Large intestine (tissue), 3 donors: ENCODE data around the gene HACE1. TPM values are rescaled to one million over a fixed set of nuclear protein-coding genes. Genes with fewer than 3 reads are reported as not detected.
"Not testable (repeated sequence)": the region's sequence is repeated elsewhere in the genome, so short reads cannot be mapped to it uniquely, and the experiment has no call there.

Source experiments
- DNase-seq, 2 donors: peaks; one replicate each; pipeline versions ENCODE4 v3.0.0 to v3.0.0-alpha.2; 2013
- H3K27ac ChIP-seq: one replicate; pipeline ENCODE4 v1.5.1; 2013; ENCODE audit warnings: low read length
- H3K27me3 ChIP-seq: 2 replicates; pipeline ENCODE4 v1.6.1; 2013; ENCODE audit warnings: low read length; ENCODE audit not compliant: control insufficient read depth, insufficient read depth
- H3K36me3 ChIP-seq: 2 replicates; pipeline ENCODE4 v1.6.1; 2013; ENCODE audit warnings: low read length; ENCODE audit not compliant: control insufficient read depth, insufficient read depth
- H3K4me1 ChIP-seq: one replicate; pipeline ENCODE4 v1.6.1; 2013; ENCODE audit warnings: low read length; ENCODE audit not compliant: control insufficient read depth, insufficient read depth
- H3K4me3 ChIP-seq: one replicate; pipeline ENCODE4 v1.5.1; 2013; ENCODE audit warnings: low read length
- H3K9me3 ChIP-seq: one replicate; pipeline ENCODE4 v1.6.1; 2013; ENCODE audit warnings: mild to moderate bottlenecking, low read depth, low read length, moderate library complexity; ENCODE audit not compliant: control insufficient read depth
- WGBS: methylation state at CpG from one replicate; pipeline ENCODE4 v1.1.5; 2013; ENCODE audit warnings: low lambda C conversion rate; ENCODE audit not compliant: insufficient coverage; 5-methylcytosine and 5-hydroxymethylcytosine counted together
- polyA plus RNA-seq: library from polyadenylated mRNA; unstranded; fragments of 120-200 nt; gene quantifications from one replicate; pipeline ENCODE4 v1.2.1, GENCODE V29; 2013

The HACE1 gene
- polyA plus RNA-seq, 1 donor = 10.5 TPM

DNA sequence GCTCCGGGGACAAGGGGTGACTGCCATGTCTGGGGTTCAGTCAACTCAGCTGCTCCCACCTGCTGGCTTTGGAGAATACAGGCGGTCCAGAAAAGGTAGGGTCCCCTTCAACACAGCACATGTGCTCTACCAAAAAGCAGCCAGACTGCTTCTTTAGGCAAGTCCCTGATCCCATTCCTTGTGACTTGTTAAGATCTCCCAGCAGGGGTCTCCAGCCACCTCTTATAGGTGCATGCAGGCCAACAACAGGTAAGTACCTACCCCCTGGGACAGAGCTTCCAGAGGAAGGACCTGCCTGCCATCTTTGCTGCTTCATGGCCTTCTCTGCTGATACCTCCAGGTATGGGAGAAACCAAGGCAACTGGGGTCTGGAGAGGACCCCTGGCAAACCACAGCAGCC, 106.5 kb downstream of the HACE1 start:
- H3K9me3 ChIP-seq = peaks cover 13% of the 10 kb centered on the region
- H3K4me3 ChIP-seq = no peak overlapping the region
- DNase-seq = no peak
- H3K36me3 ChIP-seq = peaks cover 4% of the 10 kb centered on the region
- H3K27me3 ChIP-seq = no peaks in the 10 kb centered on the region
- H3K27ac ChIP-seq = no peak overlapping the region
- no CpG with 5 or more reads among the region's 2 CpGs for WGBS
- H3K4me1 ChIP-seq = no peaks in the 10 kb centered on the region

GRCh38 chr6:104750449-104750848, 109.3 kb downstream of the HACE1 start:
- Histone ChIP-seq H3K9me3 (peaks cover 6% of the 10 kb centered on the region), H3K27me3 (no peaks in the 10 kb centered on the region), H3K27ac (no peak overlapping the region), H3K4me1 (no peaks in the 10 kb centered on the region), H3K4me3 (no peak overlapping the region), H3K36me3 (no peaks in the 10 kb centered on the region)
- DNase-seq = no peak
- WGBS = no CpG with 5 or more reads among the region's 2 CpGs

DNA sequence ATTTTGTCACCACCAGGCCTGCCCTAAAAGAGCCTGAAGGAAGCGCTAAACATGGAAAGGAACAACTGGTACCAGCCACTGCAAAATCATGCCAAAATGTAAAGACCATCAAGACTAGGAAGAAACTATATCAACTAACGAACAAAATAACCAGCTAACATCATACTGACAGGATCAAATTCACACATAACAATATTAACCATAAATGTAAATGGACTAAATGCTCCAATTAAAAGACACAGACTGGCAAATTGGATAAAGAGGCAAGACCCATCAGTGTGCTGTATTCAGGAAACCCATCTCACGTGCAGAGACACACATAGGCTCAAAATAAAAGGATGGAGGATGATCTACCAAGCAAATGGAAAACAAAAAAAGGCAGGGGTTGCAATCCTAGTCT, 120.6 kb downstream of the HACE1 start:
- 100% methylated on average over 1 of the region's 3 CpGs for WGBS

DNA sequence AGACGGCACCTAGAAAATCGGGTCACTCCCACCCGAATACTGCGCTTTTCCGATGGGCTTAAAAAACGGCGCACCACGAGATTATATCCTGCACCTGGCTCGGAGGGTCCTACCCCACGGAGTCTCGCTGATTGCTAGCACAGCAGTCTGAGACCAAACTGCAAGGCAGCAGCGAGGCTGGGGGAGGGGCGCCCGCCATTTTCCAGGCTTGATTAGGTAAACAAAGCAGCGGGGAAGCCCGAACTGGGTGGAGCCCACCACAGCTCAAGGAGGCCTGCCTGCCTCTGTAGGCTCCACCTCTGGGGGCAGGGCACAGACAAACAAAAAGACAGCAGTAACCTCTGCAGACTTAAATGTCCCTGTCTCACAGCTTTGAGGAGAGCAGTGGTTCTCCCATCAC, 122.2 kb downstream of the HACE1 start:
- not testable (repeated sequence) for H3K4me1 ChIP-seq, H3K27me3 ChIP-seq, H3K9me3 ChIP-seq, H3K27ac ChIP-seq, H3K36me3 ChIP-seq, DNase-seq, H3K4me3 ChIP-seq
- WGBS = no CpG with 5 or more reads among the region's 16 CpGs

More for the DNA sequence above, 120.6 kb downstream of the HACE1 start:
- H3K4me3 ChIP-seq, H3K27me3 ChIP-seq, H3K36me3 ChIP-seq, DNase-seq, H3K9me3 ChIP-seq, H3K27ac ChIP-seq, H3K4me1 ChIP-seq: not testable (repeated sequence)

GRCh38 chr6:104736545-104736944, 123.2 kb downstream of the HACE1 start:
- H3K27ac ChIP-seq = no peak overlapping the region
- no peaks in the 10 kb centered on the region for H3K36me3 ChIP-seq
- no peaks in the 10 kb centered on the region for H3K27me3 ChIP-seq
- H3K9me3 ChIP-seq = no peaks in the 10 kb centered on the region
- H3K4me3 ChIP-seq = no peak overlapping the region
- WGBS = no CpG with 5 or more reads among the region's 1 CpG
- no peaks in the 10 kb centered on the region for H3K4me1 ChIP-seq
- DNase-seq = no peak

DNA sequence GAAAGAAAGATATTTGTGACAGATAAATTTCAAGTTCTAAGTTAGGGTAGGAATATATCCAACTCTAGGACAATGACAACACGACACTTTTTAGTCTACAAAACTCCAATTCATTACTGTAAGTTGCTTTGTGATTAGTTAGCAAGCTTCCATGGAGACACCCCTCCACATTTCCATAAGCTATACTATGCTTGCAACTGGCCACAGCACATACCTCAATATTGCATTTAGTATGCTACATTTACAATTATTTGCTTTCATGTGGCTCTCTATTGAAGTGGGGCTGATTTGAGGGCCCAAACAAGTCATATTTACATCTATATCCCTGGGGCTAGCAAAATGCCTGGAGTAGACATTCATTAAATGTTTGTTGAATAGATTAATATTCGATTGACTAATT, 129.3 kb downstream of the HACE1 start:
- WGBS = 100% methylated on average over 2 of the region's 2 CpGs
- no peaks in the 10 kb centered on the region for H3K36me3 ChIP-seq
- H3K9me3 ChIP-seq = no peaks in the 10 kb centered on the region
- H3K27me3 ChIP-seq = no peaks in the 10 kb centered on the region
- H3K4me3 ChIP-seq = no peak overlapping the region
- DNase-seq = no peak
- no peak overlapping the region for H3K27ac ChIP-seq
- H3K4me1 ChIP-seq = no peaks in the 10 kb centered on the region

GRCh38 chr6:104729433-104729832, 130.3 kb downstream of the HACE1 start:
- no peak overlapping the region for H3K27ac ChIP-seq
- no peaks in the 10 kb centered on the region for H3K9me3 ChIP-seq
- no peaks in the 10 kb centered on the region for H3K27me3 ChIP-seq
- H3K4me1 ChIP-seq = no peaks in the 10 kb centered on the region
- no peaks in the 10 kb centered on the region for H3K36me3 ChIP-seq
- DNase-seq = no peak
- H3K4me3 ChIP-seq = no peak overlapping the region

DNA sequence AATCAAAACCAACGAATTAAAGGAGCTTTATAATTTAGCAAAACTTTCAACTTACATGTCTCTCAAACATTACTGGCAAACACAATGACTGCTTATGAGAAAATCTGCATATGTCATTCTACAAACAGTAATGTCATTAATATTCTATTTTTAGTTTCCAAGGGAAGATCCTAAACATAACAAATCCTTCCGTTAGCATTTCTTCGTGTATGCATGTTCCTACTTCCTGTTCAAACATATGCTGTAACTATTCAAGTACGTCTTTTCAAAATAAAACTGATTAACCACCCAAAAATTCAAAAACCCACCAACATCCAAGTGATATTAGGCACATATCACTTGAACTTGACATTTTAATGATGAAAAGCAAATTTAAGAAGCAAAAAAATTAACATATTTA, 131.3 kb downstream of the HACE1 start:
- Histone ChIP-seq H3K4me1 (no peaks in the 10 kb centered on the region), H3K36me3 (no peaks in the 10 kb centered on the region), H3K9me3 (no peaks in the 10 kb centered on the region), H3K4me3 (no peak overlapping the region), H3K27me3 (no peaks in the 10 kb centered on the region), H3K27ac (no peak overlapping the region)
- DNase-seq = no peak
- WGBS = 83% methylated on average over 3 of the region's 4 CpGs

DNA sequence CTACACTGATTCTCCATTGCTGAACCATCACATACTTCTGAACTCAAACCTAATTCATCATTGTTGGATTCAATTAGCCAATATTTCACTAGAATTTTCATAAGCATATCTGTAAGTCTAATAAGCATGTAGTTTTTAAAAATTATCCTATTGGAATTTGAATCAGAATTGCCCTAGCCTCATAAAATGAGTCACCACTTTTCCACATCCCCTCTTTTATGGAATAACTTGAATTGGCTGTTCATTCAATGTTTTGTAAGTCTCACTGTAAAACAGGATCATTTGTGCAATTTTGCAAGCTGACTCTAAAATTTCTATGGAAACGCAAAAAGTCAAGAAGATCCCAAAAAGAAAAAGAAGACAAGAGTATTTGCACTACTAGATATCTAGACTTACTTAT, 141.0 kb downstream of the HACE1 start:
- Histone ChIP-seq H3K36me3 (no peaks in the 10 kb centered on the region), H3K4me1 (no peaks in the 10 kb centered on the region), H3K9me3 (no peaks in the 10 kb centered on the region), H3K4me3 (no peak overlapping the region), H3K27me3 (no peaks in the 10 kb centered on the region), H3K27ac (no peak overlapping the region)
- 100% methylated on average over 1 of the region's 1 CpG for WGBS
- DNase-seq = no peak

- H3K4me3 ChIP-seq = no peak overlapping the region
These were observed 142.9 kb downstream of the HACE1 start for GRCh38 chr6:104716858-104717257.

DNA sequence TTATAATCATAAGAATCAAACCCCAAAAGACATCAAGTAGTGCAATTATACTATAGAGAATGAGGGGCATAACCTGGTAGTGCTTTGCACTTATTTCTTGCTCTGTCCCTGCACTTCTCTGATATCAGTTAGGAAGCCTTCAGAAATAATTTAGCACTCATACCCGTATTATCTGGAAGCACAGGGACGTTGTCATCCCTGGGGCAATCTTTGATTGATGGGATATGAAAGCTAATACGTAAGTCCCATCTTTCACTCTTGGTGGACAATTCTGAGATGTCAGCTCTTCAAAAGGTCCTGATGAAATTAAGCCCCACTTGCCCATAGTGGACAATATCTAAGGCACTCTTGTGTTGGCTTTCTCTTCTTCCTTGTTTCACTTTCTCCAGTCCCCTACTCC, 144.9 kb downstream of the HACE1 start:
- WGBS = 87% methylated on average over 3 of the region's 3 CpGs
- H3K27me3 ChIP-seq = no peaks in the 10 kb centered on the region
- no peaks in the 10 kb centered on the region for H3K9me3 ChIP-seq
- H3K27ac ChIP-seq = no peak overlapping the region
- no peaks in the 10 kb centered on the region for H3K36me3 ChIP-seq
- no peak for DNase-seq
- no peak overlapping the region for H3K4me3 ChIP-seq
- no peaks in the 10 kb centered on the region for H3K4me1 ChIP-seq

More at GRCh38 chr6:104716858-104717257, 142.9 kb downstream of the HACE1 start:
- no peaks in the 10 kb centered on the region for H3K36me3 ChIP-seq
- H3K4me1 ChIP-seq = no peaks in the 10 kb centered on the region
- DNase-seq = no peak
- no peaks in the 10 kb centered on the region for H3K27me3 ChIP-seq
- H3K9me3 ChIP-seq = no peaks in the 10 kb centered on the region
- no peak overlapping the region for H3K27ac ChIP-seq
- WGBS = no CpG with 5 or more reads among the region's 4 CpGs
